MM.1S (cell line): ENCODE data around the gene SAFB2.

Experiments
- DNase-seq: peaks from one replicate; pipeline ENCODE4 v3.0.0-alpha.2; 2015
- H2AFZ ChIP-seq: fragments of 300-600 bp; sonication (generic); 2 replicates; pipeline ENCODE4 v1.6.0; 2016; ENCODE audit warnings: antibody characterized with exemption, low read length
- H3F3A ChIP-seq: fragments of 300-600 bp; sonication (generic); 2 replicates; pipeline ENCODE4 v1.6.1; 2016; ENCODE audit warnings: mild to moderate bottlenecking, antibody characterized with exemption, low read length, moderate library complexity, mixed read lengths; ENCODE audit not compliant: insufficient read depth
- H3K27ac ChIP-seq: fragments of 300-600 bp; sonication (generic); 2 replicates; pipeline ENCODE4 v1.5.1; 2016; ENCODE audit warnings: mild to moderate bottlenecking, low read length
- H3K27me3 ChIP-seq: fragments of 300-600 bp; sonication (generic); replicated peaks from 2 replicates; pipeline ENCODE4 v1.6.0; 2016; ENCODE audit warnings: low read length; ENCODE audit not compliant: insufficient read depth
- H3K36me3 ChIP-seq: fragments of 300-600 bp; sonication (generic); replicated peaks from 2 replicates; pipeline ENCODE4 v1.6.1; 2016; ENCODE audit warnings: mild to moderate bottlenecking, low read length, mixed read lengths; ENCODE audit not compliant: insufficient read depth
- H3K4me1 ChIP-seq: fragments of 300-600 bp; sonication (generic); 2 replicates; pipeline ENCODE4 v1.6.1; 2016; ENCODE audit warnings: low read length, mixed read lengths
- H3K4me2 ChIP-seq: fragments of 300-600 bp; sonication (generic); 2 replicates; pipeline ENCODE4 v1.6.0; 2016; ENCODE audit warnings: low read depth, low read length
- H3K4me3 ChIP-seq: fragments of 300-600 bp; sonication (generic); 2 replicates; pipeline ENCODE4 v1.5.1; 2016; ENCODE audit warnings: low read length, mixed read lengths
- H3K79me2 ChIP-seq: fragments of 300-600 bp; sonication (generic); 2 replicates; pipeline ENCODE4 v1.6.1; 2016; ENCODE audit warnings: mixed run types, low read length, mixed read lengths
- H3K9ac ChIP-seq: fragments of 300-600 bp; sonication (generic); 2 replicates; pipeline ENCODE4 v1.6.1; 2016; ENCODE audit warnings: low read length, mixed read lengths
- H3K9me2 ChIP-seq: fragments of 300-600 bp; sonication (generic); replicated peaks from 2 replicates; pipeline ENCODE4 v1.6.1; 2016; ENCODE audit warnings: mild to moderate bottlenecking, low read length, mixed read lengths; ENCODE audit not compliant: insufficient read depth
- H3K9me3 ChIP-seq: fragments of 300-600 bp; sonication (generic); replicated peaks from 2 replicates; pipeline ENCODE4 v1.6.1; 2016; ENCODE audit warnings: mild to moderate bottlenecking, low read length, mixed read lengths; ENCODE audit not compliant: insufficient read depth
- H4K20me1 ChIP-seq: fragments of 300-600 bp; sonication (generic); 2 replicates; pipeline ENCODE4 v1.6.1; 2016; ENCODE audit warnings: mild to moderate bottlenecking, low read length, moderate library complexity, mixed read lengths; ENCODE audit not compliant: insufficient read depth
- EZH2 ChIP-seq: fragments of 300-600 bp; sonication (generic); optimal IDR thresholded peaks from 2 replicates; pipeline ENCODE3; 2017; ENCODE audit warnings: low read depth, mild to moderate bottlenecking, antibody characterized with exemption, low read length, mixed read lengths
- EZH2phosphoT487 ChIP-seq: fragments of 300-600 bp; sonication (generic); IDR thresholded peaks from 2 replicates; pipeline ENCODE4 v1.6.1; 2018; ENCODE audit warnings: antibody characterized with exemption, low read length
- TF ChIP-seq, protein P1 (sequence below): fragments of 300-600 bp; sonication (generic); IDR thresholded peaks from 2 replicates; pipeline ENCODE4 v1.5.1; 2016; ENCODE audit warnings: antibody characterized with exemption, low read length, mixed read lengths

Gene SAFB2

DNA sequence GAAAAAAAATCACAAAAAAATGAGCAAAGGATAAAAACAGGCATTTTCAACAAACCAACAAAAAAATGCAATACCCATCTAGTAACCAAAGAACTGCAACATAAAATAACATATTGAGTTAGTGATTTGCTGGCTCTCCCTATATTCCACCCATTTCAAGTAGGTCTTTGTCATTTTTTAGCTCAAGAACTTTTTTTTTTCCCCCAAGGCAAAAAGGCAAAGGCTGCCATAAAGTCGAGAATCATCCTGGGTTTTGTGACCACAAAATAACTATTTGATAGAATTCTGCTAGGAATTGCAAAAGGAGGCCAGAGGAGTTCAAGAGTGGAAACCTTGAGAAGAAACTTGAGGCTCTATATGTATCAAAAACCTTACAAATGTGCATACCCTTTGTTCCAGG is 5.5 kb downstream of the SAFB2 start:
- Histone ChIP-seq H4K20me1 (peaks cover 9% of the 10 kb centered on the region; the same call in 1 of the 2 replicates), H3K4me3 (no peak overlapping the region), H3K36me3 (peaks cover 43% of the 10 kb centered on the region), H3F3A (no peaks in the 10 kb centered on the region), H3K4me1 (peaks cover 17% of the 10 kb centered on the region), H3K27me3 (no peaks in the 10 kb centered on the region), H3K4me2 (no peak overlapping the region), H3K9me3 (no peaks in the 10 kb centered on the region), H3K27ac (no peak overlapping the region), H3K79me2 (peaks cover 86% of the 10 kb centered on the region), H3K9me2 (no peaks in the 10 kb centered on the region), H3K9ac (no peak overlapping the region), H2AFZ (no peak overlapping the region)
- DNase-seq = no peak
- TF ChIP-seq EZH2 = no peak
- no peak for TF ChIP-seq EZH2phosphoT487

GRCh38 chr19:5615756-5616327 is 6.7 kb downstream of the SAFB2 start:
- Histone ChIP-seq H3K4me3 (no peak overlapping the region), H4K20me1 (peaks cover 9% of the 10 kb centered on the region; the same call in 1 of the 2 replicates)

DNA sequence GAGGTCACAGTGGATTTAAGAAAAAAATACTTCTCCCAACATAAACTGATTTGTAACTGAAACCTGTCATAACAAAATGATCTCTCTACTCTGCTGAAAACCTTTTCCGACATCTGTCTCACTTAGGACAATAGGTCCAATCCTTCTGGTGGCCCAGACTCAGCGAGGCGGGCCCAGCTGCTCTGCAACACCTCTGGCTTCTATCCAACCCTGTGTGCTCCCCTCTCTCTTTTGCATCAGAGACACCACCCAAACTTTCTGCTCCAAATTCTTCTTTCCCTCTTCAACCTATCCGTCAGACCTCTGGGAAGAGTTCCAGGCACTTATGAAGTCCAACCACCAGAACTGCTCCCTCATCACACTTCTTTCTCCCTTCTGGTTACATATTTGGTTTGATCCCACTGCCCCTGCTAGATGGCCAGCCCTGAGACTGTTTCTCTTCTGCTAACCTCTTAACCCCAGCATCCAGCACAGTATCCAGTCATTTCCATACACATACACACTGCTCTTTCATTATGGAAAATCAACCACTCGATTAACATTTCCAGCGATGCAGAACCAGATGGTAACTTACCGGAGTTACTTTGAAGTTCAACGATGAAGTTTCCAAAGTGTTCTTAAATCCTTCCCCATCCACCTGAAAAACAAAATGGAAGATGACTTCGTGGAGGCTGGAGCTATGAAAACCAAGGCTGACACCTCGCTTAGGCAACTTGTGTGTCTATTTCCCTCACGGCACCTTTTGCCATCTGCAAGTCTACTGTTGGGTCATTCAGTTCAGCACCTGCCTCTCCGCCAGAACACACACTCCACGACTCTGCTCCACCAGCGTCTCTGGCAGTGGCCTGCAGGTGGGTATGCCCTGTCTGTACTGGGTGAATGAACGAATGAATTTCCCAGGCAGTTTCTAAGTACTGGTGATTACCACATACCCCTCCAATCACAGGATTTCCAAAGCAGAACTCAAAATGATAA is 9.4 kb downstream of the SAFB2 start:
- Histone ChIP-seq H3K9me2 (no peaks in the 10 kb centered on the region), H3K4me1 (no peaks in the 10 kb centered on the region), H3K27ac (no peak overlapping the region), H3K9me3 (no peaks in the 10 kb centered on the region), H3K4me2 (no peak overlapping the region), H3K4me3 (no peak overlapping the region), H3K9ac (no peak overlapping the region), H3K79me2 (peaks cover 68% of the 10 kb centered on the region), H3K36me3 (peaks cover 38% of the 10 kb centered on the region), H4K20me1 (peaks cover 9% of the 10 kb centered on the region; the same call in 1 of the 2 replicates), H2AFZ (no peak overlapping the region), H3F3A (no peaks in the 10 kb centered on the region), H3K27me3 (no peaks in the 10 kb centered on the region)
- no peak for TF ChIP-seq EZH2
- TF ChIP-seq, protein P1, sequence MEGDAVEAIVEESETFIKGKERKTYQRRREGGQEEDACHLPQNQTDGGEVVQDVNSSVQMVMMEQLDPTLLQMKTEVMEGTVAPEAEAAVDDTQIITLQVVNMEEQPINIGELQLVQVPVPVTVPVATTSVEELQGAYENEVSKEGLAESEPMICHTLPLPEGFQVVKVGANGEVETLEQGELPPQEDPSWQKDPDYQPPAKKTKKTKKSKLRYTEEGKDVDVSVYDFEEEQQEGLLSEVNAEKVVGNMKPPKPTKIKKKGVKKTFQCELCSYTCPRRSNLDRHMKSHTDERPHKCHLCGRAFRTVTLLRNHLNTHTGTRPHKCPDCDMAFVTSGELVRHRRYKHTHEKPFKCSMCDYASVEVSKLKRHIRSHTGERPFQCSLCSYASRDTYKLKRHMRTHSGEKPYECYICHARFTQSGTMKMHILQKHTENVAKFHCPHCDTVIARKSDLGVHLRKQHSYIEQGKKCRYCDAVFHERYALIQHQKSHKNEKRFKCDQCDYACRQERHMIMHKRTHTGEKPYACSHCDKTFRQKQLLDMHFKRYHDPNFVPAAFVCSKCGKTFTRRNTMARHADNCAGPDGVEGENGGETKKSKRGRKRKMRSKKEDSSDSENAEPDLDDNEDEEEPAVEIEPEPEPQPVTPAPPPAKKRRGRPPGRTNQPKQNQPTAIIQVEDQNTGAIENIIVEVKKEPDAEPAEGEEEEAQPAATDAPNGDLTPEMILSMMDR = no peak
- TF ChIP-seq EZH2phosphoT487 = no peak
- no peak for DNase-seq

More at GRCh38 chr19:5615756-5616327, 6.7 kb downstream of the SAFB2 start:
- no peak overlapping the region for H3K27ac ChIP-seq
- H3K4me1 ChIP-seq = peaks cover 10% of the 10 kb centered on the region
- no peaks in the 10 kb centered on the region for H3K27me3 ChIP-seq
- no peak for DNase-seq
- no peak overlapping the region for H3K4me2 ChIP-seq
- peaks cover 45% of the 10 kb centered on the region for H3K36me3 ChIP-seq
- no peaks in the 10 kb centered on the region for H3F3A ChIP-seq
- no peak overlapping the region for H3K9ac ChIP-seq
- no peaks in the 10 kb centered on the region for H3K9me3 ChIP-seq
- no peaks in the 10 kb centered on the region for H3K9me2 ChIP-seq
- H3K79me2 ChIP-seq = peaks cover 77% of the 10 kb centered on the region
- no peak overlapping the region for H2AFZ ChIP-seq
- TF ChIP-seq EZH2 (no peak), EZH2phosphoT487 (no peak)
- TF ChIP-seq, protein P1 = no peak
